PC-9 (cell line): ENCODE results near the gene NHLRC2. TPM values are rescaled to one million over a fixed set of nuclear protein-coding genes. Genes with fewer than 3 reads are reported as not detected.

Source experiments
- BruUV-seq: library from RNA; stranded (reverse); fragments of 400-500 nt; replicated peaks from 2 replicates; lab custom pipeline; 2021; lab: Mats Ljungman, UMichigan
- CTCF ChIA-PET: fragments of 300-600 bp; sonication (Branson Sonifier 250); formaldehyde crosslinking; loops from one replicate; lab custom pipeline; 2022; ENCODE audit warnings: antibody characterized with exemption; lab: Charles Lee
- POLR2A ChIA-PET: fragments of 300-600 bp; sonication (Branson Sonifier 250); formaldehyde crosslinking; loops from one replicate; lab custom pipeline; 2022; ENCODE audit warnings: antibody characterized with exemption; ENCODE audit not compliant: unreplicated experiment; lab: Charles Lee
- DNase-seq, 2 experiments: peaks; one replicate each; pipeline versions ENCODE4 v3.0.0 to v3.0.0-alpha.2; 2015 to 2022; ENCODE audit warnings: mixed read lengths in 1 of 2
- H2AFZ ChIP-seq: fragments of 200-600 bp; sonication (generic); 2 replicates; pipeline ENCODE4 v1.8.1; 2017; ENCODE audit warnings: antibody characterized with exemption
- H3F3A ChIP-seq: fragments of 200-600 bp; sonication (generic); 2 replicates; pipeline ENCODE4 v1.8.1; 2017; ENCODE audit warnings: antibody characterized with exemption, mild to moderate bottlenecking, low read depth; ENCODE audit not compliant: insufficient read depth
- H3K27ac ChIP-seq: fragments of 200-600 bp; sonication (generic); 2 replicates; pipeline ENCODE4 v1.6.1; 2016; ENCODE audit warnings: mixed run types
- H3K27me3 ChIP-seq: fragments of 200-600 bp; sonication (generic); 2 replicates; pipeline ENCODE4 v1.6.1; 2016; ENCODE audit warnings: low read depth, mixed run types; ENCODE audit not compliant: insufficient read depth
- H3K36me3 ChIP-seq: fragments of 200-600 bp; sonication (generic); 2 replicates; pipeline ENCODE4 v1.6.1; 2016; ENCODE audit warnings: low read depth, mixed run types
- H3K4me1 ChIP-seq: fragments of 200-600 bp; sonication (generic); replicated peaks from 2 replicates; pipeline ENCODE4 v1.6.1; 2016; ENCODE audit warnings: mixed run types; ENCODE audit not compliant: insufficient read depth
- H3K4me2 ChIP-seq: fragments of 200-600 bp; sonication (generic); 2 replicates; pipeline ENCODE4 v1.6.1; 2017; ENCODE audit warnings: mixed run types
- H3K4me3 ChIP-seq: fragments of 200-600 bp; sonication (generic); 2 replicates; pipeline ENCODE4 v1.6.1; 2016; ENCODE audit warnings: mixed run types
- H3K79me2 ChIP-seq: fragments of 200-600 bp; sonication (generic); 2 replicates; pipeline ENCODE4 v1.6.1; 2017; ENCODE audit warnings: low read depth, mixed run types
- H3K9me2 ChIP-seq: fragments of 200-600 bp; sonication (generic); 2 replicates; pipeline ENCODE4 v1.8.1; 2017; ENCODE audit warnings: mild to moderate bottlenecking; ENCODE audit not compliant: insufficient read depth
- H3K9me3 ChIP-seq: fragments of 200-600 bp; sonication (generic); 2 replicates; pipeline ENCODE4 v1.8.1; 2016; ENCODE audit warnings: low read depth; ENCODE audit not compliant: insufficient read depth
- H4K20me1 ChIP-seq: fragments of 200-600 bp; sonication (generic); 2 replicates; pipeline ENCODE4 v1.8.1; 2017; ENCODE audit not compliant: insufficient read depth
- EZH2 ChIP-seq: fragments of 200-600 bp; sonication (generic); IDR thresholded peaks from 2 replicates; pipeline ENCODE4 v1.8.0; 2017; ENCODE audit warnings: antibody characterized with exemption, low read depth
- intact Hi-C: fragments of 100-400 bp; cut with micrococcal nuclease; formaldehyde crosslinking; loops from one replicate; pipeline ENCODE4 v1.10.0; 2022; ENCODE audit not compliant: unreplicated experiment
- total RNA-seq: library from RNA; stranded (reverse); gene quantifications from 2 replicates; pipeline ENCODE4 v1.2.3, GENCODE V29; 2021
- TF ChIP-seq, protein P1 (sequence below): fragments of 200-600 bp; sonication (generic); conservative IDR thresholded peaks from 2 replicates; pipeline ENCODE4 v1.6.1; 2017; ENCODE audit warnings: mixed run types, antibody characterized with exemption, mild to moderate bottlenecking, moderate library complexity

Gene NHLRC2
- total RNA-seq, 1 experiment from 2014 or later: 22.8 TPM

GRCh38 chr10:113899952-113900598, 45.6 kb downstream of the NHLRC2 start:
- Histone ChIP-seq H3K4me2 (no peak overlapping the region), H2AFZ (no peak overlapping the region), H3K9me2 (no peaks in the 10 kb centered on the region), H3K79me2 (no peaks in the 10 kb centered on the region), H3K27ac (no peak overlapping the region), H3F3A (no peaks in the 10 kb centered on the region), H3K36me3 (peaks cover 5% of the 10 kb centered on the region; the same call in 1 of the 2 replicates), H3K9me3 (no peaks in the 10 kb centered on the region), H4K20me1 (no peaks in the 10 kb centered on the region; the same call in 1 of the 2 replicates), H3K4me1 (peaks cover 5% of the 10 kb centered on the region), H3K4me3 (no peak overlapping the region), H3K27me3 (no peaks in the 10 kb centered on the region)
- no peak for DNase-seq
- TF ChIP-seq EZH2: no peak
- TF ChIP-seq, protein P1, sequence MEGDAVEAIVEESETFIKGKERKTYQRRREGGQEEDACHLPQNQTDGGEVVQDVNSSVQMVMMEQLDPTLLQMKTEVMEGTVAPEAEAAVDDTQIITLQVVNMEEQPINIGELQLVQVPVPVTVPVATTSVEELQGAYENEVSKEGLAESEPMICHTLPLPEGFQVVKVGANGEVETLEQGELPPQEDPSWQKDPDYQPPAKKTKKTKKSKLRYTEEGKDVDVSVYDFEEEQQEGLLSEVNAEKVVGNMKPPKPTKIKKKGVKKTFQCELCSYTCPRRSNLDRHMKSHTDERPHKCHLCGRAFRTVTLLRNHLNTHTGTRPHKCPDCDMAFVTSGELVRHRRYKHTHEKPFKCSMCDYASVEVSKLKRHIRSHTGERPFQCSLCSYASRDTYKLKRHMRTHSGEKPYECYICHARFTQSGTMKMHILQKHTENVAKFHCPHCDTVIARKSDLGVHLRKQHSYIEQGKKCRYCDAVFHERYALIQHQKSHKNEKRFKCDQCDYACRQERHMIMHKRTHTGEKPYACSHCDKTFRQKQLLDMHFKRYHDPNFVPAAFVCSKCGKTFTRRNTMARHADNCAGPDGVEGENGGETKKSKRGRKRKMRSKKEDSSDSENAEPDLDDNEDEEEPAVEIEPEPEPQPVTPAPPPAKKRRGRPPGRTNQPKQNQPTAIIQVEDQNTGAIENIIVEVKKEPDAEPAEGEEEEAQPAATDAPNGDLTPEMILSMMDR: no peak
- no TSS peak for BruUV-seq
- POLR2A ChIA-PET: no interaction called here
- intact Hi-C loops: loop anchor here (5.0 kb wide), 1 partner anchor 202 kb away; no protein-coding TSS in a partner anchor
- CTCF ChIA-PET: no interaction called here

- ChIA-PET POLR2A (no interaction called here), CTCF (no interaction called here)
- H3F3A ChIP-seq: no peaks in the 10 kb centered on the region
- intact Hi-C loops: no loop called here
- peaks cover 5% of the 10 kb centered on the region; the same call in 1 of the 2 replicates for H3K36me3 ChIP-seq
- H3K9me2 ChIP-seq: no peaks in the 10 kb centered on the region
- no peak overlapping the region for H3K27ac ChIP-seq
- BruUV-seq: no TSS peak
- no peak overlapping the region for H3K4me3 ChIP-seq
- no peaks in the 10 kb centered on the region for H3K79me2 ChIP-seq
- no peaks in the 10 kb centered on the region for H3K27me3 ChIP-seq
- no peak for TF ChIP-seq EZH2
- TF ChIP-seq, protein P1: no peak
- no peak overlapping the region for H2AFZ ChIP-seq
- H3K4me1 ChIP-seq: no peaks in the 10 kb centered on the region
- H3K9me3 ChIP-seq: no peaks in the 10 kb centered on the region
- H4K20me1 ChIP-seq: no peaks in the 10 kb centered on the region
- H3K4me2 ChIP-seq: no peak overlapping the region
- DNase-seq: no peak
Observed at GRCh38 chr10:113905756-113906155, 51.3 kb downstream of the NHLRC2 start.

- no peak overlapping the region for H3K27ac ChIP-seq
- no peaks in the 10 kb centered on the region for H3K27me3 ChIP-seq
- DNase-seq: no peak
- intact Hi-C loops: no loop called here
- CTCF ChIA-PET: interaction anchor here (0.6 kb wide), 1 partner anchor 181 kb away, joined by 9 read pairs; no protein-coding TSS in a partner anchor
- POLR2A ChIA-PET: no interaction called here
- no peaks in the 10 kb centered on the region for H3K79me2 ChIP-seq
- no peak overlapping the region for H2AFZ ChIP-seq
- no peak overlapping the region for H3K4me3 ChIP-seq
- H3K9me3 ChIP-seq: no peaks in the 10 kb centered on the region
- no peaks in the 10 kb centered on the region; the same call in 1 of the 2 replicates for H3K36me3 ChIP-seq
- no TSS peak for BruUV-seq
- no peaks in the 10 kb centered on the region for H3K4me1 ChIP-seq
- H3K9me2 ChIP-seq: no peaks in the 10 kb centered on the region
- H4K20me1 ChIP-seq: no peaks in the 10 kb centered on the region
- TF ChIP-seq EZH2: no peak
- TF ChIP-seq, protein P1: no peak
- H3K4me2 ChIP-seq: no peak overlapping the region
- no peaks in the 10 kb centered on the region for H3F3A ChIP-seq
Observed at GRCh38 chr10:113907166-113907565, 52.7 kb downstream of the NHLRC2 start.
